ENCODE results near the gene SRRM3.
"Not testable (repeated sequence)": the region's sequence is repeated elsewhere in the genome, so short reads cannot be mapped to it uniquely, and the experiment has no call there.

Gene SRRM3, protein sequence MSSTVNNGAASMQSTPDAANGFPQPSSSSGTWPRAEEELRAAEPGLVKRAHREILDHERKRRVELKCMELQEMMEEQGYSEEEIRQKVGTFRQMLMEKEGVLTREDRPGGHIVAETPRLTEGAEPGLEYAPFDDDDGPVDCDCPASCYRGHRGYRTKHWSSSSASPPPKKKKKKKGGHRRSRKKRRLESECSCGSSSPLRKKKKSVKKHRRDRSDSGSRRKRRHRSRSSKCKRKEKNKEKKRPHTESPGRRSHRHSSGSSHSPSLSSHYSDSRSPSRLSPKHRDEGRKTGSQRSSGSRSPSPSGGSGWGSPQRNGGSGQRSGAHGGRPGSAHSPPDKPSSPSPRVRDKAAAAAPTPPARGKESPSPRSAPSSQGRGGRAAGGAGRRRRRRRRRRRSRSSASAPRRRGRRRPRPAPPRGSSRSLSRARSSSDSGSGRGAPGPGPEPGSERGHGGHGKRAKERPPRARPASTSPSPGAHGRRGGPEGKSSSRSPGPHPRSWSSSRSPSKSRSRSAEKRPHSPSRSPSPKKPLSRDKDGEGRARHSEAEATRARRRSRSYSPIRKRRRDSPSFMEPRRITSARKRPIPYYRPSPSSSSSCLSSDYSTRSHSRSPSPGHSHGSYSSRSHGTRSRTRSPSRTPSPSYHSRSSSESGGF

DNA sequence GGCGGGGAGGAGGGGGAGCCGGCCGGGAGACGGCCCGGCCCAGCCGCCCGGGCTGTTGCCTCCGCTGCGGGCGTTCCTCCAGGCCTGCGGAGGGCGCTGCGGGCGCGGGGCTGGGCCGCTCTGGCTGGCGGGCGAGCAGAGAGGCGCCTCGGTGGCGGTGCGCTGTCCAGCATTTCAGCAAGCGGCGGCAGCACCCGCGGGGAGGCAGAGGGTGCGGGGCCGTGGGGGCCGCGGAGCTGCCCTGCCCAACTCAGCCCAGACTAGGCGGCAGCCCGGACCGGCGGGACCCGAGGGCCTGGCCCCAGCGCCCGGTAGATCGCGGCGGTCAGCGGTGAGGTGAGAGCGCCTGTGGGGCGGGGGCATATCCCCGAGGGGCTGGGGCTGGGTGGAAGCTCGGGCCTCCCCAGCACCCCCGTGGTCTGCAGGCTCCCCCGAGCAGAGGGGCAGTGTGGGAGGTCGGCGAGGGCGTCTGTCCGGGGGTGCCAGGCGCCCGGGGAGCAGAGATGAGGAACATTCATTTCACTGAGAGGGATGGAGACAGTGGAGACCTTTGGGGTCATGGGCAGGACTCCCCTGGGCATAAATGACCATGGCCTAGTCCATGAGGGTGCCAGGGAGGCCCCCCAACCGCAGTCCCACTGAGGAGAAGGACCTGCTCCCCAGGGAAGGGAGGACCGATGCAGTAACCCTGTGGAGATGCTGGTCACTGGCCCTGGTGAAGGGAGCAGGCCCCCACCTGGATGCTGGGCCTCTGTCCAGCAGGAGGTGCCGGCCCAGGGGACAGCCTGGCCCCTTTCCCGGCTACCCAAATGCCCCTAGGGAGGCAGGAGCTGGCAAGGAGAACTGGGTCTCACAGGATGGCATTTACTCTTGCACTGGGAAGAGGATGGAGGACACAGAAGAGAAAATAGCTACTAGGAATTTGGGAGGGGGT lies at the start of gene SRRM3:
SRRM3 (plus strand) TSS at position 165 of the 934 bp plus-strand sequence. CDS start 33,171 bp downstream, outside the sequence.
- DNase-seq (ENCODE audit: low read depth) = peak; percentile 67

DNA sequence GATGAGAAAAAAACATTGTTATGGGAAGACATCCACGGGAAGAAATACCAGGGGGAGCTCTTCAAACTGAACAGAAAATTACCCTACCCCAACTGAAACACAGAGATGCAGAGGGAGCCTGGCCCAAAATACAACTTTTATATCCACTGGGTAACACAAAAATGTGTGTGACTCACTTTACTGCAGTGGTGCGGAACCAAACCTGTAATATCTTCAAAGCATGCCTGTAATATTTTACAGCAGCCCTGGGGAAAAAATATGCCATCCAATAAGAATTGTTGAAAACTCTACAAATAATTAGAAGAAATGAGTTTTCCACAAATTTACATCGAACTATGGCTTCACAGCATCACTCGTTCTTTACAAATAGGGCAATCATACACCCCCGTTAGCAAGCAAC lies 49.8 kb upstream of the SRRM3 start:
- no peak for DNase-seq (ENCODE audit: low read depth)

DNA sequence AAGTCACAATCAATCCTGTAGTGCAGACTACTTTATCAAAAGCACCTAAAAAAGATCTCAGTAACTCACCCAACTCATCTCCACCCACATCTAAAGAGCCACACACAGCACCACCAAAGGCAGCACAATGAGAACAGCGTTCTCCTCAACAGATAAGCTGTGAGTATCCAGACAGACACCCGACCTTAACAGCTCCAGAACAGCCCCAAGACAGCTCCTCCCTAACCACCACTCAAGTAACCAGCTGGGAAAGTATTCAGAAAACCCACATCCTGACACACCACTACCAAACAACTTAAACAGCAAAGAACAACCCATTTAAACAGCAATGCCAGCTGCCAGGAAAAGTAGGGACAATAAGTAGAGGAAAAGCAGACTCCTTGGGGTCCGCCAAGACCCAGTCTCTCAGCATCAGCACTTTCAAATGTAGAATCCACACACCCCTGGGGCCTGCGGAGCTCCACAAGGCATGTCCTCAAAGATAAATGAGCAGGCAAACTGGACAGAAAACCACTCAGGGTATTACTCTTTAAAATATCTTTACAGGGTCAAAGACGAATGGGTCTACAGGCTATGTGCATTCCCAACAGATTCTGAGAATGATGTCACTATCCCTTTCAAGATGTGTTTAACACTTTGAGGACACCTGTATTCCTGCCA lies 48.0 kb upstream of the SRRM3 start:
- DNase-seq (ENCODE audit: low read depth) = not testable (repeated sequence)

DNA sequence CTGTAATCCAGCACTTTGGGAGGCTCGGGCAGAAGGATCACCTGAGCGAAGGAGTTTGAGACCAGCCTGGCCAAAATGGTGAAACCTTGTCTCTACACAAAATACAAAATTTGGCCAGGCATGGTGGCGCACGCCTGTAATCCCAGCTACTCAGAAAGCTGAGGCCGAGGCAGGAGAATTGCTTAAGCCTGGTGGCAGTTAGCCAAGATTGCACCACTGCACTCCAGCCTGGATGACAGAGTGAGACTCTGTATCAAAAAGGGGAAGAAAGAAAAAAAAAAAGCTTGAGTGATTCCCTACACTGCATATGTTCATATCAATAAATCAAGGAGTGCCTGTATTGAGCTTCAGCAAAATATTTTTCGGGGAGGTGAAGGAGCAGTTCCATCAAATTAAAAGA lies 45.8 kb upstream of the SRRM3 start:
- no peak for DNase-seq (ENCODE audit: low read depth)

DNA sequence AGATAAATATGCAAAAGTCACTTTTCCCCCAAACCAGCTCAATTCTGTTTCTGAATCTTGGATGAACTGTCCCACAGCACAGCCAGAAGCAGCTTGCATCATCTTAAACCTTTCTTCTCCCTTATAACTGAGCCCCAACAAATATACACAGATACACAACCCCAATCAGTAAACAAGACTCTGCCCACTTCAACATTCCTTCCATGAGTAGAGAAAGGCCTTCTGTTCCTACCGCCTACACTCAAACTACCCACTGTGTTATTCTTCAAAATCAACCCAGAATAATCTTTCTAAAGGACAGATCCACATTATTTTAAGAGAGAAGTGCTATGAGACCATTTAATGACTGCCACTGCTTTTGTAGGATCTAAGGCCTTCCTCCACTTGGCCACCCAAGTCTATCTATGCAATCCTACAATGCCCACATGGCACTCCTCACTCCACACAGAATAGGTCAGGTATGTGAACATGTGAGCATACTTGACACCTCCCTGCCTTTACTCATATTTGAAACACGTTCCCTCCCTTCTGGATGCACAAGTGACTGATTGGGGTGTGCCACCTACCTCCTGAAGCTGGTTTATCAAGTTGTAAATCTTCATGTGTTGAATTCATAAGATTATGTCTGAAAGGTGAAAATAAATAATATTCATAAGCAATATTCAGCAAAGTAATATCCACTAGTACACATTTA lies 44.6 kb upstream of the SRRM3 start:
- not testable (repeated sequence) for DNase-seq (ENCODE audit: low read depth)

DNA sequence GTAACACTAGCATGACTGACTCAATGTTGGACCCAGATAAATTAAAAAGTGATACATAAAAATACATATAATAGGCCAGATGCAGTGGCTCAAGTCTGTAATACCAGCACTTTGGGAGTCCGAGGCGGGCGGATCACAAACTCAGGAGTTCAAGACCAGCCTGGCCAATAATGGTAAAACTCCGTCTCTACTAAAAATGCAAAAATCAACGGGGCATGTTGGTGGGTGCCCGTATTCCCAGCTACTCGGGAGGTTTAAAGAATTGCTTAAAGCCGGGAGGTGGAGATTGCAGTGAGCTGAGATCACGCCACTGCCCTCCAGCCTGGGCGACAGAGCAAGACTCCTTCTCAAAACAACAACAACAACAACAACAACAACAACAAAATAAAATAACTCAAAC lies 43.3 kb upstream of the SRRM3 start:
- not testable (repeated sequence) for DNase-seq (ENCODE audit: low read depth)

DNA sequence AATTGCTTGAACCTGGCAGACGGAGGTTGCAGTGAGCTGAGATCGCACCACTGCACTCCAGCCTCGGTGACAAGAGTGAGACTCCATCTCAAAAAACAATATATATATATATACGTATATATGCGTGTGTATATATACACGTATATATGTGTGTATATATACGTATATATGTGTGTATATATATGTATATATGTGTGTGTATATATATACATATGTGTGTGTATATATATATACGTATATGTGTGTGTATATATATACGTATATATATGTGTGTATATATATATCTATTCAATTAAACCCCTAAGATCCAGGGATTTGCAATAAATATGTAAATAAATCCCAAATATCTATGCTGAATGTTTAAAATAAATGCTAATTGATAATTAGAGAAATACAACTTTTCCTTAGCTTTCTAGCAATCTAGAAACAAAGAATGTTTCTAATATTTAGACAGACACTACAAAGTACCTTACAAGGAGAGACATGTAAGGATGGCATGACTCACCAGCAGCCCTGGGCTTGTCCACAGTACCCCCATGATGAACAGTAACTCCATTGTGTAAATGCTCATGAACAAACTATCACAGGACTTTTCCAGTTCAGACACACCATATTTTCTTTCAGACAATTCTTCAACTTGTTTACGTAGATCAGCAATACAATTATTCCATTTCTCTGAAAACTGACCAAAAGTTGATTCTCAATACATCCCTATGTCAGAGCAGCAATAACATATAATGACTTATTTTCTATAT lies 39.1 kb upstream of the SRRM3 start:
- not testable (repeated sequence) for DNase-seq (ENCODE audit: low read depth)

DNA sequence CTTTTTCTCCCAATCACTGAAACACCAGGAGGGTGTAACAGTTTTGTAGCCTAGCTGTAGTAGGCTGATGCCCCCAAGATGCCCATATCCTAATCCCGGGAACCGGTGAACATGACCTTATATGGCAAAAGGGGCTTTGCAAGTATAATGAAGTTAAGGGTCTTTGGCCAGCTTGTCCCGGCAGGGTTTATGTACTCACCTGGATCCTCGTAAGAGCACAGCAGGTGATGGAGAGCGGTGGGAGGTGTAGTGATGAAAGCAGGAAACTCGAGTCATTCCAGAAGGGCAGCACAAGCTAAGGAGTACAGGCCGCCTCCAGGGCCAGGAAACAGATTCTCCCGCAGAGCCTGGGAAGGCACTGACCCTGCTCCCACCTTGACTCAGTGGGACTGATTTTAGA lies 37.9 kb upstream of the SRRM3 start:
- DNase-seq (ENCODE audit: low read depth) = not testable (repeated sequence)

DNA sequence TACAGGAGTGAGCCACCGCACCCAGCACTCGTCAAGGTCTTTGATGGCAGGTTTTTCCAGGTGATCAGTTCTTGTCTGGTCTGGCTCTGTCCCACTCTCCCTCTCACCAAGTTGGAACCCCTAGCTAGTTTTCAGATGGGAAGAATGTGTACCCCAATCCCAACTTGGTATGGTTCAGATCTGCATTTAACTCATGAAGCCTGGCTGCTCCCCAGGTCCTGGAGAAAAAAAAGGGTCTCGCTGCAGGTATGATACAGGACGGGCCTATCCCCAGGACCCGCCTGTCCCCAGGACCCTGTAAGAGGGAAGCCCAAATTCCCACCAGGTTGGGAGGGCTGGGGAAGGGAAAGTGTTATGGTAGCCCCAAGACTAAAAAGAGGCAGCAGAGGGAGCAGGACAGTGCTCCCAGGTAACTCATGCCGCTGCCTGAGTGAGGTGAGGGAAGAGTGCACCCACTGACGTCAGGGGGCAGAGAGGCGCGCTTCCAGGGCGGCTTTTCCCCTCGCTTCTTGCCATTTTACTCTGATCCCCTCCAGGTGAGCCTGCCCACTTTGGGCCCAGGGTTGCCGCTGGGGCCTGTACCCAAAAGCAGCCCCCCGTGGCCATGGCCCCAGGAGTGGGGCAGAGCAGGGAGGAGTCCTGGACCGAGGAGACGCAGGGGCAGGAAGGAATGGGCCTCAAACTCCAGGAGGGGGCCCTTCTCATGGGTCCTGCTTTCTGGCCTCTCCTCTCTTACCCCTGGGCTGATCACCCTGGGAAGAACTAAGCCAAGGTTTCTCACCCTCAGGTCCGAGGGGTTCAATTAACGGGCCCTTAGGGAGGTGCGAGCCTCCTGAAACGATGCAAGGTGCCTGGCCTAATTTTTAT lies 36.4 kb upstream of the SRRM3 start:
- no peak for DNase-seq (ENCODE audit: low read depth)

DNA sequence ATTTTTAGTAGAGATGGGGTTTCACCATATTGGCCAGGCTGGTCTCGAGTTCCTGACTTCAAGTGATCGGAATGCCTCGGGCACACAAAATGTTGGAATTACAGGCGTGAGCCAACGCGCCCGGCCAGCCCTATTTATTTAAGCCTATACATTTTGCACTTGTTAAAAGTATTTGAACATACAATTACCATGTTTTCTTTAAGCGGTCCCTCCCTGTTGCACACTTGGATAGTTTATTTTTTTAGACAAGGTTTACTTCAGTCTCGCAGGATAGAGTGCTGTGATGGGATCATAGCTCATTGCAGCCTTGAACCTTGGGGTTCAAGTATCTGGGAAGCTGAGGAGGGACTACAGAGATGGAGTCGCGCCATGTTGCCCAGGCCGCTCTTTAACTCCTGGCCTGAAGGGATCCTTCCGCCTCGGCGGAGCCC lies 35.7 kb upstream of the SRRM3 start:
- DNase-seq (ENCODE audit: low read depth) = no peak

DNA sequence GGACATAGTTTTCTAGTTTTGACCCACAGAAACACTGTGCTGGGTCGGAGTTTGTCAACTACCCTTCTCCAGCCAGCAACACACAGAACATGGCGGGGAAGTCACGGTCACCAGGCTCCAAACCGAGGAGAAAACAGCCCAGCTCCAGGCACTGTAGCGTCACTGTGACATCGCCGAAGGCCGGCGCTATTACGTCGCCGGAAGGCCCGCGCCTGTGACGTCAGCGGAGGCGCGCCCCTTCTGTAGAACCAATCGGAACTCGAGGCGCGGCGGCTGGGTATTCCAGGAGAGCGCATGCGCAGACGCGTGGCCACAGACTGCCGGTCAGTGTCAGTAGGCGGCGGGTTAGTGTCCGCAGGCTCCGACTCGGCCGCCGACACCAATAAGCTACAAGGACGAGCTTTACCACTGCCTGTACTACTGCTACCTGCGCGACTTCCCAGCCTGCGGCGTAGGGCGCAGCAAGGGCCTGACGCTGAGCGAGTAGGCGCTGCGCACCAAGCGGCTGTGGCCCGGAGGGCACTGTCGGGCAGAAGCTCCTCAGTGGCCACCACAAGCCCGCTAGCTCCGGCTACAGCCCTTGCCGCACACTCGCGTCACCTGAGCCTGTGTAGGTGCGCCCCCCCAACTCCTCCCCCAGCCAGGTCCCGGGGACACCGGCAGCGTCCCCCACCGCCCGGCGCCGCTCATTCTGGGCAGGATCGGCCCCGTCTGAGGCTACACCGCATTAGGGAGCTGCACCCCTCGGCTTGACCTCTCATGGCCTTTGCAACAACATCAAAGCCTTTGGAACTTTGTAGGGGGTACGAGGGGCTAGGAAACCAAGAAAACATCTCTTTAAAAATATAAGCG lies 35.1 kb upstream of the SRRM3 start:
- peak; percentile 89 for DNase-seq (ENCODE audit: low read depth)

DNA sequence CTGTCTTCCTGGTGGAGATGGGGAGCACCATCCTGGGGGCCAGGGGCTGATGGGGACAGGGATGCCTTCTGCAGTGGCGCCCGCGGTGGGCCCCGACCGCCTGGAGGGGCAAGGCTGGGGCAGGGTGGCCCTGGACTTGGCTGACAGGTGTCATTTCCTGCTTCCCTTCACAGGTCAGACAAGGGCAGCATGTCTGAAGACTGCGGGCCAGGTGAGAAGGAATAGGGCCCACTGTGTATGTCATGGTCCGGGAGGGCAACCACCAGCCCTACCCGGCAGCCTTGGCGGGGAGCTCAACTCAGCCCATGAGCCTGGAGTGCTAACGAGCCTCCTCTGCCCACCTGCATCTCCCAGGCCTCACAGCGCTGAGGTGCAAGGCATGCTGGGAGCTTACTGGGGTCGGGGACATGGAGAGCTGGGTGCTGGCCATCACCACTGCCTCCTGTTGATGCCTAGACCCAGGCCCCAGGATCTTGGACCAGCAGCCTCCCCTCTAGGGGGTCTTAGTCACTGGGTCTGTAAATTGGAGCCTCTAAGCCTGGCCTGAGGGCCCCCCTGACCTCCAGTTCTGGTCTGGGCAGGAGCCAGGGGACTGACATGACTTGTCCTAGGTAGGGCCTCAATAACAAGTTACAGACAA lies 28.0 kb upstream of the SRRM3 start:
- no peak for DNase-seq (ENCODE audit: low read depth)

DNA sequence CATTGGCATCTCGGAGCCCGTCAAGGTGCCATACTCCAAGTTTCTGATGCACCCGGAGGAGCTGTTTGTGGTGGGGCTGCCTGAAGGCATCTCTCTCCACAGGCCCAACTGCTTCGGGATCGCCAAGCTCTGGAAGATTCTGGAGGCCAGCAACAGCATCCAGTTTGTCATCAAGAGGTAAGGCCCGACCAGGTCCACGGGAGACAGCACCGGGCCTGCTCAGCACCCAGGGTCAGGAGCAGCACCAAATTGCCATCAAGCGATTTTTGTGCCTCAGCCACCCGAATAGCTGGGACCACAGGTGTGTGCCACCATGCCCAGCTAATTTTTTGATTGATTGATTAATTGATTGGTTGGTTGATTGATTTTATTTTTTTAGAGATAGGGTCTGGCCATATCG lies 24.7 kb upstream of the SRRM3 start:
- DNase-seq (ENCODE audit: low read depth) = not testable (repeated sequence)

DNA sequence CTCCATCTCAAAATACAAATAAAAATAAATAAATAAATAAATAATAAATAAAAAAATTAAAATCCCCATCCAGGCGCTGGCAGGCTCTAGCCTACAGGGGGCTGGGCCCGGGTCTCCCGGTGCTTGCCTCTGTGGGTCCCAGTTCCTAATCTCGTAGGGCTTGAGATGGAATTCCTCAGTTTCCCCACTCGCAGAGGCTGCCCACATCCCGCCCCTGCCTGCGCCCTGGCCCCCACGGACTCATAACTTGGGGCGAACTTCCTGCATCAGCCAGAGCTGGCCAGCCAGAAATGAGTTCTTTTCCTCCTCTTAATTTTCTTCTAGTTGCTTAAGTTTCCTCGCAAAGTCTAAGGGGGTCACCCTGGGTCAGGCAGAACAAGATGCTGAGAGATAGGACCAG lies 22.0 kb upstream of the SRRM3 start:
- no peak for DNase-seq (ENCODE audit: low read depth)

DNA sequence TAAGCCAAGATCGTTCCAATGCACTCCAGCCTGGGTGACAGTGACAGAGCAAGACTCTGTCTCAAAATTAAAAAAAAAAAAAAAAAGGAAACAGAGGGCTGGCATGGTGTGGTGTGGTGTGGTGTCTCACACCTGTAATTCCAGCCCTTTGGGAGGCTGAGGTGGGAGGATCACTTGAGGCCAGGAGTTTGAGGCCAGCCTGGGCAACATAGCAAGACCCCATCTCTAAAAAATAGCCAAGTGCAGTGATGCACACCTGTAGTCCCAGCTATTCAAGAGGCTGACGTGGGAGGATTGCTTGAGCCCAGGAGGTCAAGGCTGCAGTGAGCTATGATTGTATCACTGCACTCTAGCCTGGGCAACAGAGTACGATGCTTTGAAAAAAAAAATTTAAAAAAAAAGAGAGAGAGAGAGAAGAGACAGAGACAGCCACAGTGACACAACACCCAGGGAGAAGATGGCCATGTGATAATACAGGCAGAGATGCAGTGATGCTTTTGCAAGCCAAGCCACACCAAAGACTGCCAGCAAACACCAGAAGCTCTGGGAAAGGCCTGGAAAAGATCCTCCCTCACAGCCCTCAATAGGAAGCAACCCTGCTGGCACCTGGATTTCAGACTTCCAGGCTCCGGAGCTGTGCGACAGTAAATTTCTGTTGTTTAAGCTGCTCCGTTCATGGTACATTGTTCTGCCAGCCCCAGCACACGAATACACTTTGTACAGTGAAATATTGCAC lies 19.3 kb upstream of the SRRM3 start:
- no peak for DNase-seq (ENCODE audit: low read depth)

DNA sequence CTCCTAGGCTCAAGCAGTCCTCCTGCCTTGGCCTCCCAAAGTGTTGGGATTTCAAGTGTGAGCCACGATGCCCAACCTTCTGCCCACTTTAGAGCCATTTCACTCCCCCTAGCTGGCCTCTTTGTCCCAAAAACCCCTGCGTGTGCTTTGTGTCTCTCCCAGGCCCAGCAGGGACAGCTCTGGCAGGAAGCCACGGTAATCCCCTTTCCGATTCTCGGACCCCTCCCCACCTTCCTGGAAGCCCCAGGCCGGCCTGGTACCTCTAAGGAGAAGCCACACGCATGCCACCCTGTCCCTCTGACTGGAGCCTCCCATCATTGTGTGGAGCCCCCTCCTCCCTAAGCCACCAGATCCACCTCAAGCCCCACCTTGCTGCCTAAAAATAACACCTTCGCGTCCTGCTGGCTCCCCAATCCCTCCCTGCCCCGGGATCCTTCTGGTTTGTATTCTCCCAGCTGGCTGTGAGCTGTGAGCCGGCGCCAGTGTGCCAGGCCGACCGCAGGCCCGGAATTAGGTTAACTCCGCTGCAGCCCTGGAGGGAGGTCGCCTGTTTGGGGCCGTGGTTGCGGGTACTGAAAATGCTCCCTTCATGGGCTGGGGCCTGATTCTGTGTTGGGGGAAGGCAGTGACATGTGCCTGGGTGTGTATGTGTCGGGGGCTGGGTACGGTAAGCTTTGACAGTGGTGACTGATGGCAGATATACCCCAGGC lies 16.4 kb upstream of the SRRM3 start:
- no peak for DNase-seq (ENCODE audit: low read depth)

DNA sequence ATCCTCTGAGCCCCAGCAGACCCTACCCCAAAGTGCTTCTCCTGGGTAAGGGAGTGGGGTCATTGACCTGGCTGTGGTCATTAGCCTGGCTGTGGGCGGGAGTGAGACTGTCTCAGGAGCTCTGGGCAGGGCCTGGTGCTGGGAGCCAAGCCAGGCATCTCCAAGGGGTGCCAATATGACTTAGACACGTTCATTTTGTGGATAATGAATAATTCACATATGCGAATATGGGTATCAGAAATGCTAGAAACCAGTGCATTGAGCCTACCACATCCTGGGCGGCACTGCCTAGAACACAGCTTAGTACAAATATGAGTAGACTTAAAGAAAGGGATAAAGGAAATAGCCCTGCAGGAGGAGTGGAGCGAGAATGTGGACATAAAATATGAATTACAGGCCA lies 14.4 kb upstream of the SRRM3 start:
- no peak for DNase-seq (ENCODE audit: low read depth)

Data from stimulated activated CD8-positive, alpha-beta memory T cell treated with anti-CD3 and anti-CD28 coated beads, Interleukin-7, amount 100 ng/mL, for 24 hours (primary cell).